K562 (cell line): ENCODE results near the gene YPEL4. TPM values are rescaled to one million over a fixed set of nuclear protein-coding genes. Genes with fewer than 3 reads are reported as not detected.

Experiments
- CBFB ChIP-seq: sonication (generic); formaldehyde crosslinking; IDR thresholded peaks from 2 replicates; pipeline ENCODE4 v1.4.0; 2020; ENCODE audit warnings: mild to moderate bottlenecking, missing genetic modification reagents
- DMBX1 ChIP-seq: fragments of 250-450 bp; sonication (Bioruptor Pico); IDR thresholded peaks from 2 replicates; pipeline ENCODE4 v1.8.0; 2022; ENCODE audit warnings: inconsistent platforms, mild to moderate bottlenecking, moderate library complexity, borderline replicate concordance
- HIVEP1 ChIP-seq: fragments of 250-450 bp; sonication (Bioruptor Pico); IDR thresholded peaks from 2 replicates; pipeline ENCODE4 v1.4.0; 2020; ENCODE audit warnings: mild to moderate bottlenecking
- HMG20B ChIP-seq: fragments of 250-450 bp; sonication (Bioruptor Pico); IDR thresholded peaks from 2 replicates; pipeline ENCODE4 v1.5.0; 2021; ENCODE audit warnings: mild to moderate bottlenecking
- NFATC3 ChIP-seq: fragments of 450-650 bp; IDR thresholded peaks from 2 replicates; pipeline ENCODE4 v1.6.1; 2017; ENCODE audit warnings: mild to moderate bottlenecking
- PRPF4 ChIP-seq: fragments of 200-400 bp; formaldehyde crosslinking; IDR thresholded peaks from one replicate; pipeline ENCODE4 v1.6.1; 2017; ENCODE audit warnings: low read length, low read depth, mild to moderate bottlenecking; ENCODE audit not compliant: insufficient read depth, poor library complexity, severe bottlenecking
- RAD51 ChIP-seq: fragments of 450-650 bp; IDR thresholded peaks from 2 replicates; pipeline ENCODE4 v1.7.1; 2016; ENCODE audit warnings: low read depth, mild to moderate bottlenecking, borderline replicate concordance
- RBM15 ChIP-seq: fragments of 200-400 bp; formaldehyde crosslinking; IDR thresholded peaks from 2 replicates; pipeline ENCODE4 v1.6.1; 2018; ENCODE audit warnings: mild to moderate bottlenecking, low read length, moderate library complexity; ENCODE audit not compliant: insufficient read depth
- RCOR1 ChIP-seq, 2 experiments: IDR thresholded peaks; 2 replicates each; pipeline ENCODE4 v1.6.1; 2012; ENCODE audit warnings: low read depth in 2 of 2, low read length in 2 of 2, borderline replicate concordance in 1 of 2, improper control_type of control experiment in 1 of 2
- RUNX1 ChIP-seq: sonication (generic); IDR thresholded peaks from 2 replicates; pipeline ENCODE4 v1.6.1; 2016; ENCODE audit warnings: antibody characterized with exemption, low read depth
- SMAD4 ChIP-seq: fragments of 250-450 bp; sonication (Bioruptor Pico); conservative IDR thresholded peaks from 2 replicates; pipeline ENCODE4 v1.8.0; 2021; ENCODE audit warnings: inconsistent platforms, mild to moderate bottlenecking, moderate library complexity
- SOX6 ChIP-seq: fragments of 450-650 bp; IDR thresholded peaks from 2 replicates; pipeline ENCODE4 v1.6.1; 2014; ENCODE audit warnings: mild to moderate bottlenecking
- TAL1 ChIP-seq: fragments of 450-650 bp; IDR thresholded peaks from 2 replicates; pipeline ENCODE4 v1.6.1; 2016; ENCODE audit warnings: mild to moderate bottlenecking
- TEAD2 ChIP-seq: fragments of 450-650 bp; IDR thresholded peaks from 2 replicates; pipeline ENCODE4 v1.6.1; 2016; ENCODE audit warnings: missing genetic modification characterization, control low read depth, missing compliant biosample characterization
- TSC22D4 ChIP-seq: fragments of 450-650 bp; IDR thresholded peaks from 2 replicates; pipeline ENCODE4 v1.6.1; 2016; ENCODE audit warnings: missing genetic modification characterization, missing biosample characterization, control low read depth
- WHSC1 ChIP-seq: IDR thresholded peaks from one replicate; pipeline ENCODE4 v1.6.1; 2012; ENCODE audit warnings: low read length, control low read depth, inconsistent platforms
- ZBED1 ChIP-seq: IDR thresholded peaks from 2 replicates; pipeline ENCODE4 v1.6.1; 2014
- ZC3H11A ChIP-seq: IDR thresholded peaks from 2 replicates; pipeline ENCODE4 v1.6.1; 2012; ENCODE audit warnings: low read depth, low read length, improper control_type of control experiment
- ZC3H8 ChIP-seq: fragments of 450-650 bp; IDR thresholded peaks from 2 replicates; pipeline ENCODE4 v1.6.1; 2017
- ZFPM2 ChIP-seq: fragments of 250-450 bp; sonication (Bioruptor Pico); IDR thresholded peaks from 2 replicates; pipeline ENCODE4 v1.5.1; 2022; ENCODE audit warnings: mild to moderate bottlenecking
- ZNF395 ChIP-seq: fragments of 200-800 bp; sonication (Bioruptor generic); IDR thresholded peaks from 2 replicates; pipeline ENCODE4 v1.6.1; 2017; ENCODE audit warnings: missing genetic modification characterization, missing compliant biosample characterization
- ZNF76 ChIP-seq: fragments of 250-450 bp; sonication (Bioruptor Pico); IDR thresholded peaks from 2 replicates; pipeline ENCODE4 v1.4.0; 2020; ENCODE audit warnings: mild to moderate bottlenecking, moderate library complexity, borderline replicate concordance
- polyA plus RNA-seq, 8 experiments: library from polyadenylated mRNA; depleted of rRNA in 4 of 8; stranded (reverse) in 5 of 8; unstranded in 3 of 8; fragments of >200 nt; fragmentation: Nextera tagmentation in 2 of 8; fragmentation: Illumina TruSeq in 1 of 8; extraction: Ambion mirVana in 2 of 8; extraction: Trizol in 1 of 8; gene quantifications; 2 replicates each; pipeline versions ENCODE4 v1.2.1 to v1.2.3, GENCODE V29; 2011 to 2014; ENCODE audit warnings: inconsistent platforms in 1 of 8, missing spikeins in 1 of 8
- total RNA-seq, 7 experiments: library from RNA; depleted of rRNA in 6 of 7; stranded (reverse); fragments of >200 nt in 6 of 7; fragmentation: Illumina TruSeq in 2 of 7; extraction: Trizol in 2 of 7; gene quantifications; 2 replicates each; pipeline versions ENCODE4 v1.2.1 to v1.2.3, GENCODE V29; 2011 to 2021; ENCODE audit warnings: low replicate concordance in 1 of 7
- TF ChIP-seq, protein P1 (sequence below), 2 experiments: fragments of 150-350 bp in 1 of 2; IDR thresholded peaks; 2 replicates each; pipeline ENCODE4 v1.6.1; 2012 to 2016; ENCODE audit warnings: low read depth in 2 of 2, low read length in 2 of 2, mild to moderate bottlenecking in 1 of 2, moderate library complexity in 1 of 2
- TF ChIP-seq, protein P2 (sequence below): fragments of 250-450 bp; sonication (Bioruptor Pico); IDR thresholded peaks from 2 replicates; pipeline ENCODE4 v1.5.0; 2020; ENCODE audit warnings: mild to moderate bottlenecking, borderline replicate concordance

YPEL4 gene
- total and polyA plus RNA-seq, 9 of the 15 experiments (the other 6 are each of a cell fraction or from before 2014, with no cell fraction given), result 0.07 to 1.4 (median 0.40) TPM; not detected in 2

DNA sequence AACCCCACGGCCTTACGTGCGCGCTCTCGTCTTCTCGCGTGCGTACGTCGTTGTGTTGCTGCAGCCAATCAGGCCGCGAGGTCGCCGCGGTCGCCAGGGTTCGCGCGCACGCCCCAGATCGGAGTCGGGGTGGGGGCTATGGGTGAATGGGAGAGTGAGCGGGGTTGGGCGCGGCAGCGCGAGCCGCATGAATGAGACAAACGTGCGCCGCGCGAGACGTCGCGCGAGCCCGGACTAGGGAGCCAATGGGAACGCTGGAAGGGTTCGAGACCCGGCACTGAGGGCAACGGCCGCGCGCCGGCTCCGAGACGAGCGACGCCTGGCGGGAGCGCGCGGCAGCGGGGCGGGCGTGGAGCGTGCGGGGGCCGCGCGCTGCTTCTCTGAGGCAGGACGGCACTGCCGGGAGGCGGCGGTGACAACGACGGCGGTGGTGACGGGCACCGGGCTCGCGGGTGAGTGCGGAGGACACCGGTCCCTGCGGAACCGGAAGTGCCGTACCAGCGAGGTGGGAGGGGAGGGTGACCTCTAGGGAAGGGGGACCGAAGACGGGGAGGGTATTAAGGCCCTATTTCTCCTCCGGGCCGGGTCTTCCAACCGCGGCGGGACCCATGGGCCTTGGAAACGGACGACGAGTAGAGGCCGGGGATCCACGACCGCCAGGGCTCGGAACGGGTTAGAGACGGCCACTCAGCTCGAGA lies 18.2 kb upstream of the YPEL4 start, which contains the start of gene ZDHHC5 (continued):
- TF ChIP-seq, protein P1, sequence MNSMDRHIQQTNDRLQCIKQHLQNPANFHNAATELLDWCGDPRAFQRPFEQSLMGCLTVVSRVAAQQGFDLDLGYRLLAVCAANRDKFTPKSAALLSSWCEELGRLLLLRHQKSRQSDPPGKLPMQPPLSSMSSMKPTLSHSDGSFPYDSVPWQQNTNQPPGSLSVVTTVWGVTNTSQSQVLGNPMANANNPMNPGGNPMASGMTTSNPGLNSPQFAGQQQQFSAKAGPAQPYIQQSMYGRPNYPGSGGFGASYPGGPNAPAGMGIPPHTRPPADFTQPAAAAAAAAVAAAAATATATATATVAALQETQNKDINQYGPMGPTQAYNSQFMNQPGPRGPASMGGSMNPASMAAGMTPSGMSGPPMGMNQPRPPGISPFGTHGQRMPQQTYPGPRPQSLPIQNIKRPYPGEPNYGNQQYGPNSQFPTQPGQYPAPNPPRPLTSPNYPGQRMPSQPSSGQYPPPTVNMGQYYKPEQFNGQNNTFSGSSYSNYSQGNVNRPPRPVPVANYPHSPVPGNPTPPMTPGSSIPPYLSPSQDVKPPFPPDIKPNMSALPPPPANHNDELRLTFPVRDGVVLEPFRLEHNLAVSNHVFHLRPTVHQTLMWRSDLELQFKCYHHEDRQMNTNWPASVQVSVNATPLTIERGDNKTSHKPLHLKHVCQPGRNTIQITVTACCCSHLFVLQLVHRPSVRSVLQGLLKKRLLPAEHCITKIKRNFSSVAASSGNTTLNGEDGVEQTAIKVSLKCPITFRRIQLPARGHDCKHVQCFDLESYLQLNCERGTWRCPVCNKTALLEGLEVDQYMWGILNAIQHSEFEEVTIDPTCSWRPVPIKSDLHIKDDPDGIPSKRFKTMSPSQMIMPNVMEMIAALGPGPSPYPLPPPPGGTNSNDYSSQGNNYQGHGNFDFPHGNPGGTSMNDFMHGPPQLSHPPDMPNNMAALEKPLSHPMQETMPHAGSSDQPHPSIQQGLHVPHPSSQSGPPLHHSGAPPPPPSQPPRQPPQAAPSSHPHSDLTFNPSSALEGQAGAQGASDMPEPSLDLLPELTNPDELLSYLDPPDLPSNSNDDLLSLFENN (IDR thresholded peaks at IDR 0.05; ENCODE audit: low read depth in 2 of 2, low read length in 2 of 2), result peak in 1 of 2 experiments; percentile 65; a peak in 1 of 4 replicates
- no peak for TF ChIP-seq HMG20B (CRISPR knock-in tag)
- no peak for TF ChIP-seq ZFPM2
- TF ChIP-seq TEAD2, result no peak
- TF ChIP-seq ZNF76 (CRISPR knock-in tag), result 0 out of 2 replicates have a peak, but pooled peaks have one; percentile 22
- no peak for TF ChIP-seq ZC3H11A
- TF ChIP-seq, protein P2, sequence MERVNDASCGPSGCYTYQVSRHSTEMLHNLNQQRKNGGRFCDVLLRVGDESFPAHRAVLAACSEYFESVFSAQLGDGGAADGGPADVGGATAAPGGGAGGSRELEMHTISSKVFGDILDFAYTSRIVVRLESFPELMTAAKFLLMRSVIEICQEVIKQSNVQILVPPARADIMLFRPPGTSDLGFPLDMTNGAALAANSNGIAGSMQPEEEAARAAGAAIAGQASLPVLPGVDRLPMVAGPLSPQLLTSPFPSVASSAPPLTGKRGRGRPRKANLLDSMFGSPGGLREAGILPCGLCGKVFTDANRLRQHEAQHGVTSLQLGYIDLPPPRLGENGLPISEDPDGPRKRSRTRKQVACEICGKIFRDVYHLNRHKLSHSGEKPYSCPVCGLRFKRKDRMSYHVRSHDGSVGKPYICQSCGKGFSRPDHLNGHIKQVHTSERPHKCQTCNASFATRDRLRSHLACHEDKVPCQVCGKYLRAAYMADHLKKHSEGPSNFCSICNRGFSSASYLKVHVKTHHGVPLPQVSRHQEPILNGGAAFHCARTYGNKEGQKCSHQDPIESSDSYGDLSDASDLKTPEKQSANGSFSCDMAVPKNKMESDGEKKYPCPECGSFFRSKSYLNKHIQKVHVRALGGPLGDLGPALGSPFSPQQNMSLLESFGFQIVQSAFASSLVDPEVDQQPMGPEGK (CRISPR knock-in tag), result no peak
- peak; percentile 64 for TF ChIP-seq SOX6
- TF ChIP-seq RCOR1 (IDR thresholded peaks at IDR 0.05; ENCODE audit: borderline replicate concordance in 1 of 2, low read depth in 2 of 2, low read length in 2 of 2), result peak in 1 of 2 experiments; percentile 48; a peak in 1 of 4 replicates
- TF ChIP-seq HIVEP1 (CRISPR knock-in tag), result no peak
- no peak for TF ChIP-seq TAL1
- TF ChIP-seq TSC22D4 (tag), result no peak
- no peak for TF ChIP-seq CBFB (CRISPR knock-in tag)
- no peak for TF ChIP-seq PRPF4
- peak; percentile 86 for TF ChIP-seq SMAD4 (CRISPR knock-in tag)
- TF ChIP-seq NFATC3, result no peak
- TF ChIP-seq RBM15, result no peak
- no peak for TF ChIP-seq ZBED1
- no peak; the same call in 1 of the 2 replicates for TF ChIP-seq DMBX1 (CRISPR knock-in tag)
- TF ChIP-seq RAD51, result no peak
- TF ChIP-seq ZNF395 (CRISPR knock-in tag), result peak; percentile 91
- no peak for TF ChIP-seq RUNX1
- no peak for TF ChIP-seq WHSC1
- no peak for TF ChIP-seq ZC3H8
